ENCODE results near the gene PTPRG. TPM values are rescaled to one million over a fixed set of nuclear protein-coding genes. Genes with fewer than 3 reads are reported as not detected.

The PTPRG gene
- total RNA-seq, 4 donors from 2014 or later = 33.5 to 56.6 (median 46.9) TPM

- no peaks in the 10 kb centered on the region for H3K4me1 ChIP-seq
Measured at GRCh38 chr3:61777483-61777882, 216.1 kb downstream of the PTPRG start.

GRCh38 chr3:61778095-61778494 is 216.7 kb downstream of the PTPRG start:
- H3K9me3 ChIP-seq = no peaks in the 10 kb centered on the region
- TF ChIP-seq POLR2A (IDR thresholded peaks at IDR 0.05) (no peak), CTCF (IDR thresholded peaks at IDR 0.05) (no peak)
- no peak overlapping the region for H3K27ac ChIP-seq
- H3K36me3 ChIP-seq = no peaks in the 10 kb centered on the region
- DNase-seq = no peak
- no peaks in the 10 kb centered on the region for H3K27me3 ChIP-seq
- H3K4me1 ChIP-seq = no peaks in the 10 kb centered on the region
- no peak overlapping the region for H3K4me3 ChIP-seq

More at GRCh38 chr3:61777483-61777882, 216.1 kb downstream of the PTPRG start:
- no peaks in the 10 kb centered on the region for H3K9me3 ChIP-seq
- no peak for DNase-seq
- no peak overlapping the region for H3K4me3 ChIP-seq
- TF ChIP-seq CTCF (IDR thresholded peaks at IDR 0.05) = no peak
- no peak for TF ChIP-seq POLR2A (IDR thresholded peaks at IDR 0.05)
- H3K27me3 ChIP-seq = no peaks in the 10 kb centered on the region
- no peaks in the 10 kb centered on the region for H3K36me3 ChIP-seq
- H3K27ac ChIP-seq = no peak overlapping the region

- no peak overlapping the region for H3K4me3 ChIP-seq
- H3K4me1 ChIP-seq = no peaks in the 10 kb centered on the region
- TF ChIP-seq POLR2A (IDR thresholded peaks at IDR 0.05) (no peak), CTCF (IDR thresholded peaks at IDR 0.05) (no peak)
- no peak for DNase-seq
- H3K36me3 ChIP-seq = no peaks in the 10 kb centered on the region
- no peak overlapping the region for H3K27ac ChIP-seq
- no peaks in the 10 kb centered on the region for H3K9me3 ChIP-seq
- no peaks in the 10 kb centered on the region for H3K27me3 ChIP-seq
Measured at GRCh38 chr3:61780016-61780415, 218.6 kb downstream of the PTPRG start.

- H3K27ac ChIP-seq = no peak overlapping the region
- H3K36me3 ChIP-seq = no peaks in the 10 kb centered on the region
- H3K9me3 ChIP-seq = no peaks in the 10 kb centered on the region
- H3K27me3 ChIP-seq = no peaks in the 10 kb centered on the region
- H3K4me1 ChIP-seq = no peaks in the 10 kb centered on the region
- DNase-seq = no peak
- TF ChIP-seq POLR2A (IDR thresholded peaks at IDR 0.05) (no peak), CTCF (IDR thresholded peaks at IDR 0.05) (no peak)
- H3K4me3 ChIP-seq = no peak overlapping the region
Measured at GRCh38 chr3:61780455-61781228, 219.3 kb downstream of the PTPRG start.

- H3K9me3 ChIP-seq = no peaks in the 10 kb centered on the region
- no peak overlapping the region for H3K4me3 ChIP-seq
- DNase-seq = no peak
- no peak overlapping the region for H3K27ac ChIP-seq
- H3K4me1 ChIP-seq = no peaks in the 10 kb centered on the region
- no peaks in the 10 kb centered on the region for H3K27me3 ChIP-seq
- TF ChIP-seq CTCF (IDR thresholded peaks at IDR 0.05) = no peak
- TF ChIP-seq POLR2A (IDR thresholded peaks at IDR 0.05) = no peak
- H3K36me3 ChIP-seq = no peaks in the 10 kb centered on the region
Measured at GRCh38 chr3:61783993-61784718, 222.8 kb downstream of the PTPRG start.
